HG02973 (cell line): ENCODE results near the gene ABCC10.
"Not testable (repeated sequence)": the region's sequence is repeated elsewhere in the genome, so short reads cannot be mapped to it uniquely, and the experiment has no call there.

Source experiments
- ATAC-seq: cut with Tn5 transposase; IDR thresholded peaks from one replicate; pipeline ENCODE4 v1.9.1; 2021; ENCODE audit warnings: moderate library complexity; ENCODE audit not compliant: unreplicated experiment

ABCC10 gene

DNA sequence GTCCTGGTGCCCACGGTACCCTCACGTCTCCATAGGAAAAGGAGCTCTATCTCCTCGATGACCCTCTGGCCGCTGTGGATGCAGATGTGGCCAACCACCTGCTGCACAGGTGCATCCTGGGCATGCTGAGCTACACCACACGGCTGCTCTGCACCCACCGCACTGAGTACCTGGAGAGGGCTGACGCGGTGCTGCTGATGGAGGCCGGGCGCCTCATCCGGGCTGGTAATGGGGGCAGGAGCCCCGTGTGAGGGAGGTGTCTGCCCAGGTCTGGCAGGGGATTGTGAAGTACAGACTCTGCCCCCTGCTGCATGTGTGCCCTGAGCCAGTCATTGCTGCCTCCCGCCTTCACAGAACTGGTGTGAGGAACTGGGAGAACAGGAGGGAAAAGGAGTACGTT, 15.6 kb downstream of the ABCC10 start:
- ATAC-seq: no peak

DNA sequence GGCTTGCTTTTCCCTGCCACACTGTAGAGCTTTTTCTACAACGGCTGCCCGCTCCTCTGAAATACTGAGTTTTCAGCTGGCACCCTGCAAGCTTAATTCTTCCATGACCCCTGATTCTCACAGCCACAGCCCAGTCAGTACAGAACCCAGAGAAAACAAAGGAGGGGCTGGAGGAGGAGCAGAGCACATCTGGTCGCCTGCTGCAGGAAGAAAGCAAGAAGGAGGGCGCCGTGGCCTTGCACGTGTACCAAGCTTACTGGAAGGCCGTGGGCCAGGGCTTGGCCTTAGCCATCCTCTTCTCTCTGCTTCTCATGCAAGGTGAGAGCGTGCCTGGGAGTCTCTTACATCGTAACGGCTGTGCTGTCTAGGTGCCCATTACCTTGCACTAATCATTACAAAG, 16.7 kb downstream of the ABCC10 start:
- no peak for ATAC-seq

DNA sequence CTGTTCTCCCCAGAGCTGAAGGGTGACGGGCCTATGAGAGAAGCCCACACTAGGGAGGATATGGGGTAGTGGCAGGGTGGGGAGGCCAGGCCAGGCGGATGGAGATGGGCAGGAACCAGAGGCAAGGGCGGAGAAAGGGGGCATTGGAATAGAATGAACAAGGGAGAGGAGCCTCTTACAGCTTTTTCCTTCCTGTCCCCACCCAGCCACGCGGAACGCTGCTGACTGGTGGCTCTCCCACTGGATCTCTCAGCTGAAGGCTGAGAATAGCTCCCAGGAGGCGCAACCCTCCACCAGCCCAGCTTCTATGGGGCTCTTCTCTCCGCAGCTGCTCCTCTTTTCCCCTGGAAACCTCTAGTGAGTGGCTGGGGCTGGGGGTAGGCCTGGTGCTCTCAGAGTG, 17.2 kb downstream of the ABCC10 start:
- no peak for ATAC-seq

DNA sequence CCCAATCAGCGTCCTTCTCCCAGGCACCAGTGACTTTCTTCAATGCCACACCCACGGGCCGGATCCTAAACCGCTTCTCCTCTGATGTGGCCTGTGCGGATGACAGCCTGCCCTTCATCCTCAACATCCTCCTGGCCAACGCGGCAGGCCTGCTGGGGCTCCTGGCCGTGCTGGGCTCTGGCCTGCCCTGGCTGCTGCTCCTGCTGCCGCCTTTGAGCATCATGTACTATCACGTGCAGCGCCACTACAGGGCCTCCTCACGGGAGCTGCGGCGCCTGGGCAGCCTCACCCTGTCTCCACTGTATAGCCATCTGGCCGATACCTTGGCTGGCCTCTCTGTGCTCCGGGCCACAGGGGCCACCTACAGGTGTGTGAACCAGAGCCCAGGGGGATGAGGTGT, 18.2 kb downstream of the ABCC10 start:
- no peak for ATAC-seq

DNA sequence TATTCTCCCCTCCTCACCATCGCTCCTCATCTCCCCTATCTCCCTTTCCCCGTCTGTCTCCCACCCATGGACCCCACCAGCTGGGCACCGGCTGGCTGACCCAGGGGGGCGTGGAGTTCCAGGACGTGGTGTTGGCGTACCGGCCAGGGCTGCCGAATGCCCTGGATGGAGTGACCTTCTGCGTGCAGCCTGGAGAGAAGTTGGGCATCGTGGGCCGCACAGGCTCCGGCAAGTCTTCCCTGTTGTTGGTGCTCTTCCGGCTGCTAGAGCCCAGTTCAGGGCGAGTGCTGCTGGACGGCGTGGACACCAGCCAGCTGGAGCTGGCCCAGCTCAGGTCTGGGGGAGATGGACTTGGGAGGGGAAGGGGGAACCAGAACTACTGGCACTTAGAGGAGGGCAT, 20.3 kb downstream of the ABCC10 start:
- no peak for ATAC-seq

DNA sequence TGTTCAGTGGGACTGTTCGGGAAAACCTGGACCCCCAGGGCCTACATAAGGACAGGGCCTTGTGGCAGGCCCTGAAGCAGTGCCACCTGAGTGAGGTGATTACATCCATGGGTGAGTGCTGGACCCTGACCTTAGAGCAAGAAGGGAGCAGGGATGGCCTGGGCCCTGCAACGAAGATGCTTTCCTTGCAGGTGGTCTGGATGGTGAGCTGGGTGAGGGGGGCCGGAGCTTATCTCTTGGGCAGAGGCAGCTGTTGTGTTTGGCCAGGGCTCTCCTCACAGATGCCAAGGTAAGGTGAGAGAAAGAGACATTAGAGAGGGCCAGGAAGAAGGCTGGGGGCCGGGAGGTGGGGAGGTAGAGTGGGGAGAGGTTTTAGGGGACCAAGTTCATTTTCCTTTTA, 21.6 kb downstream of the ABCC10 start:
- ATAC-seq: no peak

DNA sequence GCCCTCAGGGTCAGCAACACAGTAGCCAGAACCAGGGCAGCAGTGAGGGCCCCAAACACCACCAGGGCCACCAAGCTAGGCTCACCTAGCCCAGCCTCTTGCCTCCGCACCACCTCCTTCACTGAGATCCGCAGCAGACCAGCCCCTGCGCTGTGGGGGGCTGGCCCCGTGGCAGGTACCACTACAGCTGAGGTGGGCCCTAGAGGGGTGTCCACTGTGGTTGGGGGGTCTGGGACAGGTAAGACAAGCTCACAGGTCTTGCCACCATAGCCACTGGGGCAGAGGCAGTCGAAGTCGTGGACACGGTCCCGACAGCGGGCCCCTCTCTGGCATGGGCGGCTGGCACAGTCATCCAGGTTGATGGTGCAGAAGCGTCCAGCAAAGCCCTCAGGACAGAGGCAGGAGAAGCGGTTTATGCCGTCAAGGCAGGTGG, 23.4 kb downstream of the ABCC10 start:
- no peak for ATAC-seq

DNA sequence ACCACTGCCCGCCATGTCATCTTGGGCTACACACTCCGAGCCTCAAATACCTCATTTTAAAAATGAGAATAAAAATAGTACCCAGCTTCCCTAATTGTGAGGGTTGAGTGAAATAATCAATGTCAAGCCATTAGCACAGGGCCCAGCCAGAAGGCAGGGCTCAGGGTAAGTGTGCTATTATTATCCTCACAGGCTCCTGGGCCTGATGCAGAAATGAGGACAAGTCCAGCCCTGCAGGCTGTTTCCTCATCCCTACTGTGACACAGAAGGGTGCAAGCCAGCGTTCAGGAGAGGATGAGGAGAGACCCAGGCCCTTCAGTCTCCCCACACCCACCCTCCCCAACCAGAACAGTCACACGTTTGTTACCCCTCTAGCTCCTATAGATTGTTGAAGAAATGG, 24.0 kb downstream of the ABCC10 start:
- ATAC-seq: no peak

DNA sequence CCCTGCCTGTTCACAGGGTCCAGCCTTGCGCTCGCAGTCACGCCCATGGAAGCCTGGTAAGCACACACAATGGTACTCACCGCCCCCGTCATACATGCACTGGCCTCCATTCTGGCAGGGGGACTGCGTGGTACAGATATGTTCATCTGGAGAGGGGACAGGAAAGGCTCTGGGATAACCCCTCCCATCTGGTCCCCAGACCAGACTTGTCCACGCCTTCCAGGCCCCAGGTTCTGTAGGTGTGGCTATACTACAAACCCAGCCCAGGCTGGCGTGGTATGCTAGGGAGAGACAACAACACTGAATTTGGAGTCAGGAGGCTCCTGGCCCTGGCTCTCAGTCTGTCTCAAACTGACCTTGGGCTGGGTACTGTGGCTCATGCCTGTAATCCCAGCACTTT, 24.6 kb downstream of the ABCC10 start:
- ATAC-seq: no peak

DNA sequence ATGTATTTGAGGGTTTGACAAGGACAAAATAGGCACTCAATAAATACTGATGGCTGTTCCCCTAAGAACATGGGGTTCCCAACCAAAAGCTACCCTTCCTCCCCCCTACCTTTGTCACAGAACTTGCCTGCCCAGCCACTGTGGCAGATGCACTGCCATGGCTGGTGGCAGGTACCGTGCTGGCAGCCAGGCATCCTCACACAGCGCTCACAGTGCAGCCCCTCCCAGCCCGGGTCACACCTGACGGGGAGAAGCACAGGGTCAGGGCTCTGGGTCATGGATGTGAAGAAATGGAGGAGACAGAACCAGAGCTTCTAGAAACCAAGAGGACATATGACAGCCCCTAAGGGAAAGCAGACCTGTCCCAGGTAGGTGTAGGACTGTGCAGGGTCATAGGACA, 25.6 kb downstream of the ABCC10 start:
- no peak for ATAC-seq

DNA sequence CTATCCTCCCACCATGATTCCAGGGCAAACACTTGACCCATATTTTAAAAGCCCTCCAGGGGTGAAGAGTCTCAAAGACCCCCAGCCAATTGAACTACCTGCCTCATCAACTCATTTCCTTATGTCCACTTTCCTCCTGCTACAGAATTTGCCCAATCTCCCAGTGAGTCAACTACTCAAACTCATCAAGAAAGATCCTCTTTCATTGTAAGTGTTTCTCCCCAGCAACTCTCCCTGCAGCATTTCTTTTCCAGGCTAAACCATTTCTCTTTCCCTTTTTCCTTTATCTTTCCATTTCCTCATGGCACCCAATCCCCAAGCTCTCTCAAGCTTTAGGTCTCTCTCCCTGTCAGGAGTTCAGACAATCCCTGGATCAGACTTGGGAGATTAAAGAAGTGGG, 26.5 kb downstream of the ABCC10 start:
- no peak for ATAC-seq

DNA sequence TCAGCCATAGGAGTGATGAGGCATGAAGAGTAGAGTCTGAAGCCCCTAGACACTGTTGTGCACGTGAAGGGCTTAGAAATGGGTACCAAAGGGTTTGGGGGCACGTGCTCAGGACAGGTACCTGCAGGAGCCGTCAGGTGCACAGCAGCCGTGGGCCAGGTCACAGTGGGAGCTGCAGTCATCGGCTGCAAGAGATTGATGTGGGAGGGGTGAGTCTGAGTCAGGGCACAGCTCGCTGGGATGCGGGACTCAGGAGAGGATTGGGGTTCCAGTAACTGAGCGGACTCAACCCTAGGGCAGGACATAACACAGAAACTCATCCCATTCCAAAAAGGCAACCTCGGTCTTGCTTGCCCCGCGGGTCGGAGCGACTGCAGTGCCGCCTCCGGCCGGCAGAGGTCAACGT, 27.0 kb downstream of the ABCC10 start:
- no peak for ATAC-seq

DNA sequence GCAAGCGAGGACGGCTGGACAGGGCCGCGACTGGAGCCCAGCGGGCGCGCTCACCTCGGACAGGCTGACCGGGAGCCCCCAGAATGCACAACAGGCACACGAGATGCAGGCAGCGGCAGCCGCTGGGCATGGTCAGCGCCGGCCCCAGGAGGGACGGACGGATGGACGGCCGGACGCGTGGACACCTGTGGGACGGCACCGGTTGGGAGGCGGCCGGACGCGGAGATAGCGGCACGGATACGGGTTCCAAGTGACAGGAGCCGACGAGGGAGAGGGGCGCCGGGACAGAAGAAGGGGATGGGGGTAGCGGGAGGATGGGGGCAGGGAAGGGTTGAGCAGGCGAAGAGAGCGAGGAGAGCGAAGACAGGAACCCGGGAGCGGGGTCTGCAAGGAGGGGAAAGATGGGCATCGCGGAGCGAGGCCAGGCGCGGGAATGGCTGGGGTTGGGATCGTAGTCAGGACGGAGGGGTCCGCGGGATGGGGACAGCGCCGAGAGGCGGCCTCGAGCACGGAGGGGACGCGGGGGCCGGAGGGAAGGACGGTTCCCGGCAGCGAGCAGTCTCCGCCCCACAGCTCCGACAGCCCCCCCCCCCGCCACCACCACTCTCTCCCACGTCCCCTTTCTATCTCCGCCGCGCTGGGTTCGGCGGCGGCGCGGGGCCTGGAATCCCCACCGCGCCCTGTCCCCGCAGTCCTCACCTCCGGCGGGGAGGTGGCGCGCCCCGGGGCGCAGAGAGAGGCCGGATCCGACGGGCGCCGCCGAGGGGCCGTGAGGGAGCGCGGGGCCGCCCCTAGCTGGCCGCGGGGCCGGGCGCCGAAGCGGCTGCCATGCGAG, 27.6 kb downstream of the ABCC10 start:
- no peak for ATAC-seq

DNA sequence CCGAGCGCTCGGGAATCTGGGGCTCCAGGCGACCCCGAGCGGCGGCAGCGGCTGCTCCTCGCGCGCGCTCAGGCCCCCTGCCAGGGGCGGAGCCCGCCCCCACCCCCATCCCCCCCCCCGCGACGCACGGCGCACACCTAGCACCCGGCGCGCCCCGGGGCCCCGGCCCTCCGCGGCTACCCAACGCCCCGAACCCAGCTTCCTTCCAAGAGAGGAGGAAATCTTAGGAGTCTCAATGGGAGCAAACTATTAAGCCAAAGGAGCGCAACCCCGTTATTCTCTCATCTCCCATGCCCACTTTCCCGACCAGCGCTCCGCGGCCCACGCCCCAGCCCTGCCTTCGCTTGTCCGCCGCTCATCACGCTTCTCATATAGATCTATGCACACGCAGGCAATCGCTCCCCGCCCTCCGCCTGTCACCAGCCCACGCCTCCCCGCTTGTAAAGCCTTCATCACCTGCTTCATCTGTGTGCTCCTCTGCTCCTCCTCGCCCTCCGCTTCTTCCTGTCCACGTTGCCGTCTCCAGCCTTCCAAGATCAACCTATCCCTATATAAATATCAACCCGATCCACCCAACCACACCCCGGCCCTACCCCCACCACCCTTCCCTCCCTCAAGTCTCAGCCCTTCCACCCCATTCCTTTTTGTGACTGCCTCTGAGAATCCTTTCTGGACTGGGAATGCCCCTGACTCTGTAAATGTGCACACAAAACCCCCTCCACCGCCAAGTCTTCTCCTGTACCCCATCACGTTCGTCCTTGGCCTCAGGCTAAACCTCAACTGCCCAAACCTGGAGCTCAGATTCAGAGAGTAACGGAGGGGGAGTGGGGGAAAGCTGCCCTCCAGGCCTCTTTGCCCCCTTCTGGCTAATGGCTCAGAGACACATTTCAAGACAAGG, 28.4 kb downstream of the ABCC10 start, which contains the start of gene DLK2:
Gene DLK2, minus strand, starts transcription at position 18 of the 898 bp plus-strand sequence. CDS start 723 bp downstream, outside the sequence.
- no peak for ATAC-seq

DNA sequence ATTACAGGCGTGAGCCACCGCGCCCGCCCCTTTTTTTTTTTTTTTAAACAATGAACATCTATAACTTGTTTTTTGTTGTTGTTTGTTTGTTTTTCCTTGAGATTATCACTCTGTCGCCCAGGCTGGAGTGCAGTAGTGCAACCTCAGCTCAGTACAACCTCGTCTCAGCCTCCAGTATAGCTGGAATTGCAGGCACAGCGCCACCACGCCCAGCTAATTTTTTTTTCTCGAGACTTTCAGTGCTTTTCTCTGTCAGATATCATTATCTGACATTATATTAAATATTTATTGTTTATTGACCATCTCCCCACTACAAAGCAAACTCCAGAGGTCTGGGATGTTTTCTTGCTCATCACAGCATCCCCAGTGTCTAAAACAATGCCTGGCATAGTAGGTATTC, 30.3 kb downstream of the ABCC10 start:
- no peak for ATAC-seq

DNA sequence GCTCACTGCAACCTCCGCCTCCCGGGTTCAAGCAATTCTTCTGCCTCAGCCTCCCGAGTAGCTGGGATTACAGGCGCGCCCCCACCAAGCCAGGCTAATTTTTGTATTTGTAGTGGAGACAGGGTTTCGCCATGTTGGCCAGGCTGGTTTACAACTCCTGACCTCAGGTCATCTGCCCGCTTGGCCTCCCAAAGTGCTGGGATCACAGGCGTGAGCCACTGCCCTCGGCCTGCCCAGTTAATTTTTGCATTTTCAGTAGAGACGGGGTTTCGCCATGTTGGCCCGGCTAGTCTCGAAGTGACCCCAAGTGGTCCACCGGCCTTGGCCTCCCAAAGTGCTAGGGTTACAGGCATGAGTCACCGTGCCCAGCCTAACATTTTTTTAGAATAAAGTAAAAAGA, 30.8 kb downstream of the ABCC10 start:
- not testable (repeated sequence) for ATAC-seq

DNA sequence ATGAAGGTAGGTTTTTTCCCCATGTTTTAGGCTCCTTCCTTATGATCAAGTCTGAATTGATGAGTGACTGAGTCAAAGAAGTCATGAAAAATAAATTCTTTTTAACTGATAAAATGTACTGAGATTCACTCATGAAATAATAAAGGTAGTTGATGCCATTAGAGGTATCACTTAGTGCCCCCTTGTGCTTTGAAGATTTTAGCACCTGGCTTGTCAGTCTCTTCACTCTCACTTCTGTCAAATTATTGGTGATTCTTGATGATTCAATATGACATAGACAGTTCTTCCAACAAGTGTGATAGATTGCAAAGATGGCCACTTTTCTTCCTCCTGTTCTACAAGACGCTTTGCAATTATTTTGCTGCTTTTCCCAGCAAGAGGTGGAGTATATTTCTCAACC, 32.2 kb downstream of the ABCC10 start:
- no peak for ATAC-seq

DNA sequence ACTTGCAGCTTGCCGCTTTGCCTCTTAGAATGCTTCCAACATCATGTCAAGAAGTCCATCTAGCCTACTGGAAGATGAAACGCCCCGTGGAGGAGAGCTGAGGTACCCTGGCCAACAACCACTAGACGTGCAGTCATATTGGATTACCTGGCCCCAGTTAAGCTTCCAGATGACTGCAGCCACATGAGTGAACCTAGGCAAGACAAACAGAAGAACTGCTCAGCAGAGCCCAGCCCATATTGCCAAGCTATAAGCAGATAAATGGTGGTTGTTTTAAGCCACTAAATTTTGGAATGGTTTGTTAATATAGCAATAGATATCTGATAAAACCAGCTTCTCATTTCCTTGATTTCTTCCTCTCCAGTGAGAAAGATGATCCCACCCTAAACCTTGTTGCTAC, 32.7 kb downstream of the ABCC10 start:
- no peak for ATAC-seq

DNA sequence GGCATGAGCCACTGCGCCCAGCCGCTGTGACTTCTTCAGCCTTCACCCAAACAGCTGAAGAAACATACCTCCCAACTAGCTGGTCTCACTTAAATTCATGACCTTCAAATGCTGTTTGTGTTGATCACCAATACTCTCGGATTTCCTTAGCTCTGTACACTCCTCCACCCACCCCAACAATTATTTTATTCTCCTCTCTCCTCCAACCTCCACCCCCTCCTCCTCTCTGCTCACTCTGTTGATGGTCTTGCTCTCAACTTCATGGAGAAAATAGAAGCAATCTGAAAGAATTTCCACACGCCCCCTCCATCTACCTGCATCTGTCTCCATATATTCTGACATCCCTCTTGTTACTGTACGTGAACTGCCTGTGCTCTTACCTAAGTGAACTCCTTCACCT, 34.6 kb downstream of the ABCC10 start:
- no peak for ATAC-seq

DNA sequence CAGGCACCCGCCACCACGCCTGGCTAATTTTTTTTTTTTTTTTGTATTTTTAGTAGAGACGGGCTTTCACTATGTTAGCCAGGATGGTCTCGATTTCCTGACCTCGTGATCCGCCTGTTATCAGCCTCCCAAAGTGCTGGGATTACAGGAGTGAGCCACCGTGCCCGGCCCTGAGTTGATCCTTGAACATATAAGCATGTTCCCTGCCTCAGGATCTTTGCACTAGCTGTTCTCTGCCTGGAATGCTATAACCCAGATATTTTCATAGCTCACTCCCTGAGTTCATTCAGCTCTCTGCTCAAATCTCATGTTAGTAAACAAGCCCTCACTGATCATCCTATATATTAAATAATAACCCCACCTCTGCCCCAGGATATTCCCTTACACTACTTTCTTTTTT, 37.0 kb downstream of the ABCC10 start:
- ATAC-seq: no peak

DNA sequence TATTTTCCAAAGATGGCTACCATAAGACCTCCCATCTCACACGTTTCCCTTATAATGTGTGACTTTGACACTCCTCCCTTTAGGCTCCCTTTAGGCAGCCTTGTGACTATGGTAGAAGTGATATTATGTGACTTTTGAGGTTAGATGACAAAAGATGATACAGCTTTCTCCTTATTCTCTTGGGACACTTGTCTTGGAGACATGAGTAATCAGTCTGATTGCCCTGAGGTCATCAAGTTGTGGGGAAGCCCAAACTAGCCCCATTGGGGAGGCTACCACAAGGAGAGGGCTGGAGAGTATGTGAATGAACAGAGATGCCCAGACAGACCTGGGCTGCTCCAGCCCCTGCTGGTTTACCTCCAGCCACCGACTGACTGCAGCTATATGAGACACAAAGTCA, 38.6 kb downstream of the ABCC10 start:
- no peak for ATAC-seq

DNA sequence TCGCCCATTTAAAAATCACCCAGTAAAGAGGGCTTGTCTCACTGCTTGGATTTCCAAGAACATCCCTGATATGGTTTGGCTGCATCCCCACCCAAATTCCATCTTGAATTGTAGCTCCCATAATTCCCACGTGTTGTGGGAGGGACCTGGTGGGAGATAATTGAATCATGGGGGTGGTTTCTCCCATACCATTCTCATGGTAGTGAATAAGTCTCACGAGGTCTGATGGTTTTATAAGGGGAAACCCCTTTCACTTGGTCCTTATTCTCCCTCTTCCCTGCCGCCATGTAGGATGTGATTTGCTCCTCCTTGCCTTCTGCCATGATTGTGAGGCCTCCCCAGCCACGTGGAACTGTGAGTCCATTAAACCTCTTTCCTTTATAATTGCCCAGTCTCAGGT, 39.9 kb downstream of the ABCC10 start:
- ATAC-seq: not testable (repeated sequence)
